Kidney (tissue), 14 donors: ENCODE results near the gene CCM2. TPM values are rescaled to one million over a fixed set of nuclear protein-coding genes. Genes with fewer than 3 reads are reported as not detected.
"Not testable (repeated sequence)": the region's sequence is repeated elsewhere in the genome, so short reads cannot be mapped to it uniquely, and the experiment has no call there.

ENCODE experiments used
- DNase-seq, 5 donors: peaks; one replicate each; pipeline ENCODE4 v3.0.0-alpha.2; 2013 to 2020
- FAIRE-seq: peaks from 2 replicates; lab custom pipeline; 2012; peaks lifted over from hg19 to GRCh38; lab: Jason Lieb, UNC
- H3K27ac ChIP-seq, 2 donors: one replicate each; pipeline ENCODE4 v1.7.0; 2013; ENCODE audit warnings: low read depth in 2 of 2, low read length in 2 of 2, inconsistent platforms in 1 of 2
- H3K27me3 ChIP-seq: one replicate; pipeline ENCODE4 v1.7.1; 2013; ENCODE audit warnings: low read length, inconsistent platforms; ENCODE audit not compliant: control insufficient read depth, insufficient read depth
- H3K36me3 ChIP-seq, 3 donors: one replicate each; pipeline versions ENCODE4 v1.7.0 to v1.7.1; 2013; ENCODE audit warnings: low read length in 3 of 3, control low read depth in 1 of 3, inconsistent platforms in 1 of 3; ENCODE audit not compliant: insufficient read depth in 3 of 3, control insufficient read depth in 2 of 3
- H3K4me1 ChIP-seq, 3 donors: one replicate each; pipeline versions ENCODE4 v1.7.0 to v1.7.1; 2013; ENCODE audit warnings: low read length in 3 of 3, inconsistent platforms in 1 of 3, low read depth in 1 of 3; ENCODE audit not compliant: control insufficient read depth in 2 of 3, insufficient read depth in 2 of 3
- H3K4me3 ChIP-seq, 3 donors: one replicate each; pipeline versions ENCODE4 v1.7.0 to v1.8.1; 2013; ENCODE audit warnings: low read length in 3 of 3, control low read depth in 1 of 3, inconsistent platforms in 1 of 3
- H3K9ac ChIP-seq, 3 donors: one replicate each; pipeline versions ENCODE4 v1.7.0 to v1.7.1; 2013; ENCODE audit warnings: low read length in 3 of 3, control low read depth in 1 of 3, inconsistent platforms in 1 of 3
- H3K9me3 ChIP-seq, 3 donors: one replicate each; pipeline versions ENCODE4 v1.7.0 to v1.7.1; 2013; ENCODE audit warnings: low read length in 3 of 3, control low read depth in 1 of 3, inconsistent platforms in 1 of 3; ENCODE audit not compliant: control insufficient read depth in 2 of 3, insufficient read depth in 1 of 3
- intact Hi-C: fragments of 100-400 bp; cut with DNase I; formaldehyde crosslinking; loops from one replicate; pipeline ENCODE4 v1.11.1; 2022
- polyA plus RNA-seq: library from polyadenylated mRNA; stranded (reverse); fragments of 350-450 nt; fragmentation: Illumina TruSeq; extraction: RNeasy Lipid Tissue Mini Kit (QIAGEN cat#74804); gene quantifications from one replicate; pipeline ENCODE4 v1.2.3, GENCODE V29; 2014; ENCODE audit warnings: low read depth, low replicate concordance; ENCODE audit not compliant: insufficient read depth
- total RNA-seq: library from RNA; stranded (reverse); fragmentation: NEBNext Ultra II Directional; extraction: Animal tissue kit (Norgen Biotek cat#: 25700); gene quantifications from one replicate; pipeline ENCODE4 v1.2.1, GENCODE V29; 2021
- TF ChIP-seq, protein P1 (sequence below): IDR thresholded peaks from 3 replicates; pipeline ENCODE4 v1.5.1; 2012; ENCODE audit warnings: mild to moderate bottlenecking, moderate library complexity, borderline replicate concordance; ENCODE audit not compliant: insufficient read depth; ENCODE audit errors: extremely low read depth
- donor health status: control.
- donor health status: control.
- donor health status: control.
- donor health status: control.
- donor health status: control.
- donor health status: DM: yes; HTN: yes; CAD: no.
- donor health status: Normal renal cell carcinoma (clear cell type).

Gene CCM2
- total and polyA plus RNA-seq, 2 donors from 2014 or later, result 35.0 to 37.8 TPM

DNA sequence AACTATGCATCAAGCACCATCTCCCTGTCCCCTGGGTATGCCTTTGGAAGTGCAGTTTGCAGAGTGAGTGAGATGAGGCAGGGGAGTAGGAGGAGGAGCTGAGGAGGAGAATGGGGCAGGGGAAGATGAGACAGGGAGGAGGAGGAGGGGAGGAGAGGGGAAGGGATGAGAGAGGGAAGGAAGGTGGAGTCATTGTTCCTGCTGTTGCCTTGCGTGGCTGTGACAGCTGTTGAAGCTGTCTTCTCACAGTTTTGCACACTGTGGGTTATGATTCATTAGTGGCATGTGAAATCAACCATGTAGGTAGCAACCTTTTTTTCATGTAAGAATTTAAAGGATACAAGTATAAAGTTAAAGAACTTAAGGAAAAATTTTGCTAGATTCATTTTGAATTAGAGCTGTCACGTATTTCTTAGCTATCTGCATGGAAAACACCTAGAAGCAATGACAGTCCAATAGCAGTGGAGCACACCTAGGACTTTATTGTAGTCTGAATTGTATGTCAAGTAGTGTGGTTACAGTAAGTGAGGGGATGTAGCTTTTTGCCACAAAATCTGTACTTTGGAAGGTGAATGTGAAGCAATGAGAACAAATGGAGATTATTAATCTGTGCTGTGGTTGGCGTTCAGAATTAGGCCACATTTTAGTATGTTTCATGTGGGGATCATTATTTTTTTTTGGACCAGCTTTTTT is 21.7 kb downstream of the CCM2 start:
- Histone ChIP-seq H3K9me3 (no peaks in the 10 kb centered on the region), H3K27ac (no peak overlapping the region), H3K36me3 (no peaks in the 10 kb centered on the region), H3K4me3 (no peak overlapping the region), H3K9ac (no peak overlapping the region), H3K27me3 (no peaks in the 10 kb centered on the region), H3K4me1 (no peaks in the 10 kb centered on the region)
- intact Hi-C loops, result no loop called here
- DNase-seq, result peak in 2 of 5 donors; percentile 10 to 18
- no peak for FAIRE-seq
- TF ChIP-seq, protein P1, sequence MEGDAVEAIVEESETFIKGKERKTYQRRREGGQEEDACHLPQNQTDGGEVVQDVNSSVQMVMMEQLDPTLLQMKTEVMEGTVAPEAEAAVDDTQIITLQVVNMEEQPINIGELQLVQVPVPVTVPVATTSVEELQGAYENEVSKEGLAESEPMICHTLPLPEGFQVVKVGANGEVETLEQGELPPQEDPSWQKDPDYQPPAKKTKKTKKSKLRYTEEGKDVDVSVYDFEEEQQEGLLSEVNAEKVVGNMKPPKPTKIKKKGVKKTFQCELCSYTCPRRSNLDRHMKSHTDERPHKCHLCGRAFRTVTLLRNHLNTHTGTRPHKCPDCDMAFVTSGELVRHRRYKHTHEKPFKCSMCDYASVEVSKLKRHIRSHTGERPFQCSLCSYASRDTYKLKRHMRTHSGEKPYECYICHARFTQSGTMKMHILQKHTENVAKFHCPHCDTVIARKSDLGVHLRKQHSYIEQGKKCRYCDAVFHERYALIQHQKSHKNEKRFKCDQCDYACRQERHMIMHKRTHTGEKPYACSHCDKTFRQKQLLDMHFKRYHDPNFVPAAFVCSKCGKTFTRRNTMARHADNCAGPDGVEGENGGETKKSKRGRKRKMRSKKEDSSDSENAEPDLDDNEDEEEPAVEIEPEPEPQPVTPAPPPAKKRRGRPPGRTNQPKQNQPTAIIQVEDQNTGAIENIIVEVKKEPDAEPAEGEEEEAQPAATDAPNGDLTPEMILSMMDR, result no peak

DNA sequence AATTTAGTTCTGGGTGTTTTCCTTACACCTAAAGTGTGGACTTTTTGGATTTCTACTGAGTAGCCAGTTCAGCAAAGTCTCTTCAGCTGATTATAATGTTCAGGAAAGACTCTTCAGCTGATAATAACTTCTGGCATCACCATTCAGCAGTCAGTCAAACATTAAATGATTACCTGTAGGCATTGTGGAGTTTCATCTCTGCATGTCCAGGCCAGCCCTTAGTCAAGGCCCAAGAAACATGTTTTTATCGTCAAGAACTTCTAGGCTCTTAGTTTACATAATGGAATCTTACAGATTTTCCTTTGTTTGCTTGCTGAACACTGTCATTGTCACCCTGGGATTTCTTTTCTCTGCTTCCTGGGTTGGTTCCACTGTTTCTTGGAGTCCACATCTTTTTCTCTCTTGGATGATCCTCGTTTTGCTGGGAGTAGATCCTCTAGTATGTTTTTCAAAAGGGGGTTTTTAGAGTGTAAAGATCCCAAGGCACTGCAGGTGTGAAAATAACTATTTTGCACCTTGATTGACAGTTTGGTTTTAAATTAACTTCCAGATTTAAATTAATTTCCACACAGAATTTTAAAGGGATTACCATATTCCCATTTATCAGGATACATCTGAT is 24.2 kb downstream of the CCM2 start:
- Histone ChIP-seq H3K27me3 (no peaks in the 10 kb centered on the region), H3K4me1 (no peaks in the 10 kb centered on the region), H3K9me3 (no peaks in the 10 kb centered on the region), H3K4me3 (no peak overlapping the region), H3K27ac (no peak overlapping the region), H3K36me3 (no peaks in the 10 kb centered on the region), H3K9ac (no peak overlapping the region)
- no peak for DNase-seq
- no peak for FAIRE-seq
- intact Hi-C loops, result no loop called here
- TF ChIP-seq, protein P1, result no peak

DNA sequence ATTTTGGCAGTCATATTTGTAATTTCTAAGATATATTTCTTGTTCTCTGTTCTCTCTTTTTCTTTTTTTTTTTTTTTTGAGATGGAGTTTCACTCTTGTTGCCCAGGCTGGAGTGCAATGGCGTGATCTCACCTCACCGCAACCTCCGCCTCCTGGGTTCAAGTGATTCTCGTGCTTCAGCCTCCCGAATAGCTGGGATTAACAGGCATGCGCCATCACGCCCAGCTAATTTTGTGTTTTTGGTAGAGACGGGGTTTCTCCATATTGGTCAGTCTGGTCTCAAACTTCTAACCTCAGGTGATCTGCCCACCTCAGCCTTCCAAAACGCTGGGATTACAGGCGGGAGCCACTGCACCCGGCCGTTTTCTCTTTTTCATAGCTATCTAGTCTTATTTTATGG is 25.5 kb downstream of the CCM2 start:
- H3K4me3 ChIP-seq, H3K27me3 ChIP-seq, intact Hi-C loops, H3K9me3 ChIP-seq, H3K9ac ChIP-seq, H3K27ac ChIP-seq, H3K36me3 ChIP-seq, H3K4me1 ChIP-seq, FAIRE-seq, DNase-seq: not testable (repeated sequence)

DNA sequence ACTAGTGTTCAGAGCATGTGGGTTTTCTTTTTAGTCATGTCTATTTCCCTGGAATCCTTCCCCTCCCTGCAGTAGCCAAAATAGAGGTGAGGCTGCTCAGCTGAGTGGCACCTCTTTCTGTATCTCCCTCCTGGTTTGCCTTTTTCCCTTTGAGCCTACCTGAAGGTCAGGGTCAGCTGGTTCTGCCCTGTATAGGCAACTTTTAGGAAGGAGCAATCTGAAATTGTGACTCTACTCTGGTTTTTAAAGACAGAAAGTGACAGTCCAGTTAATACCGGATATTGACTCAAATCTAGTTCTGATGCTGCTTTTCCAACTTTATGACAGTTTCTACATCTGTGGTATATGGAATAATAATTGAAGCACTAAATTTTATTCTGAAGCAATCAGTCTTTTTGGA is 26.0 kb downstream of the CCM2 start:
- Histone ChIP-seq H3K4me3 (no peak overlapping the region), H3K4me1 (no peaks in the 10 kb centered on the region), H3K9ac (no peak overlapping the region), H3K27me3 (no peaks in the 10 kb centered on the region), H3K36me3 (no peaks in the 10 kb centered on the region), H3K9me3 (no peaks in the 10 kb centered on the region), H3K27ac (no peak overlapping the region)
- DNase-seq, result no peak
- no peak for FAIRE-seq
- TF ChIP-seq, protein P1, result no peak
- intact Hi-C loops, result no loop called here
